ENCODE measurements around the gene ERGIC1.
"Not testable (repeated sequence)": the region's sequence is repeated elsewhere in the genome, so short reads cannot be mapped to it uniquely, and the experiment has no call there.

The ERGIC1 gene

GRCh38 chr5:172798422-172799215 is 35.4 kb upstream of the ERGIC1 start:
- no peak for DNase-seq

GRCh38 chr5:172799416-172799815 is 34.6 kb upstream of the ERGIC1 start:
- DNase-seq = no peak

GRCh38 chr5:172800088-172800551 is 33.9 kb upstream of the ERGIC1 start:
- no peak for DNase-seq

- DNase-seq = no peak
Measured at GRCh38 chr5:172801179-172801671, 32.8 kb upstream of the ERGIC1 start.

- no peak for DNase-seq
Measured at GRCh38 chr5:172802112-172802511, 31.9 kb upstream of the ERGIC1 start.

GRCh38 chr5:172802567-172803176 is 31.4 kb upstream of the ERGIC1 start:
- no peak for DNase-seq

GRCh38 chr5:172805018-172805683 is 28.9 kb upstream of the ERGIC1 start:
- DNase-seq = no peak

- no peak for DNase-seq
Measured at GRCh38 chr5:172805736-172806255, 28.3 kb upstream of the ERGIC1 start.

- DNase-seq = peak; percentile 42
Measured at GRCh38 chr5:172806897-172807672, 27.0 kb upstream of the ERGIC1 start.

- no peak for DNase-seq
Measured at GRCh38 chr5:172807766-172808311, 26.2 kb upstream of the ERGIC1 start.

GRCh38 chr5:172809774-172810173 is 24.3 kb upstream of the ERGIC1 start:
- no peak for DNase-seq

- not testable (repeated sequence) for DNase-seq
Measured at GRCh38 chr5:172810996-172811395, 23.1 kb upstream of the ERGIC1 start.

- no peak for DNase-seq
Measured at GRCh38 chr5:172815631-172816030, 18.4 kb upstream of the ERGIC1 start.

- no peak for DNase-seq
Measured at GRCh38 chr5:172816925-172817562, 17.0 kb upstream of the ERGIC1 start.

- no peak for DNase-seq
Measured at GRCh38 chr5:172817664-172818063, 16.4 kb upstream of the ERGIC1 start.

- no peak for DNase-seq
Measured at GRCh38 chr5:172818081-172818480, 16.0 kb upstream of the ERGIC1 start.

GRCh38 chr5:172819569-172819968 is 14.5 kb upstream of the ERGIC1 start:
- no peak for DNase-seq

GRCh38 chr5:172820046-172820767 is 13.8 kb upstream of the ERGIC1 start:
- no peak for DNase-seq

GRCh38 chr5:172821340-172821985 is 12.6 kb upstream of the ERGIC1 start:
- DNase-seq = no peak

- no peak for DNase-seq
Measured at GRCh38 chr5:172823840-172824362, 10.2 kb upstream of the ERGIC1 start.

Data from right kidney (tissue), 1 donor.